ENCODE results near the gene ACRV1. TPM values are rescaled to one million over a fixed set of nuclear protein-coding genes. Genes with fewer than 3 reads are reported as not detected.
"Not testable (repeated sequence)": the region's sequence is repeated elsewhere in the genome, so short reads cannot be mapped to it uniquely, and the experiment has no call there.

The ACRV1 gene
- total and polyA plus RNA-seq, 4 donors = not detected

DNA sequence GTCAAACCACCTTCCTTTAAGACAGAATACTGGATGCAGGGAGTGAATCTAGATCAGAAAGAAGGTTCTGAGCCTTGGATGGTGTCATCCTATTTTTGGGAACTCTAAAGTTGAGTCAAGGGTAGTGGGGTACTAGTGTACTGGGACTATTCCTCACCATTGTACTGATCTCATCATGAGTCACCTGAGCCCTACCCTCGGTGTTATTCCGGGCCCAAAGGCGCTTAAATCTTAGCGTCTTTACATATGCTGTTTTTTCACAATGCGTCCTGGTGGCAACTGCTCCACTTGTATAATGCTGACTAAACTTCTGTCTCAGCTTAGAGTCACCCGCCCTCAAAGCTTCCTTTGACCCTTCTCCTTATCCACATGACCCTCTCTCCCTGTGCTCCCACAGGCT, 40.1 kb upstream of the ACRV1 start:
- peaks cover 0 to 4% (median 0%) of the 10 kb centered on the region in 3 donors for H3K27me3 ChIP-seq (ENCODE audit: control insufficient read depth in 3 of 3, insufficient read depth in 3 of 3, low read length in 2 of 3)
- no peak overlapping the region for H3K9ac ChIP-seq (ENCODE audit: insufficient read depth in 1 of 2, low read length in 2 of 2)
- H3K9me3 ChIP-seq (ENCODE audit: control insufficient read depth in 4 of 4, insufficient read depth in 3 of 4, low read length in 3 of 4) = no peaks in the 10 kb centered on the region
- H3K27ac ChIP-seq (ENCODE audit: low read depth in 1 of 2, low read length in 1 of 2) = no peak overlapping the region
- WGBS, 2 donors = 87 to 93% methylated on average over 6 of the region's 6 CpGs
- H3K4me1 ChIP-seq (ENCODE audit: control insufficient read depth in 5 of 5, insufficient read depth in 5 of 5, low read length in 5 of 5) = no peaks in the 10 kb centered on the region
- TF ChIP-seq, protein P1, sequence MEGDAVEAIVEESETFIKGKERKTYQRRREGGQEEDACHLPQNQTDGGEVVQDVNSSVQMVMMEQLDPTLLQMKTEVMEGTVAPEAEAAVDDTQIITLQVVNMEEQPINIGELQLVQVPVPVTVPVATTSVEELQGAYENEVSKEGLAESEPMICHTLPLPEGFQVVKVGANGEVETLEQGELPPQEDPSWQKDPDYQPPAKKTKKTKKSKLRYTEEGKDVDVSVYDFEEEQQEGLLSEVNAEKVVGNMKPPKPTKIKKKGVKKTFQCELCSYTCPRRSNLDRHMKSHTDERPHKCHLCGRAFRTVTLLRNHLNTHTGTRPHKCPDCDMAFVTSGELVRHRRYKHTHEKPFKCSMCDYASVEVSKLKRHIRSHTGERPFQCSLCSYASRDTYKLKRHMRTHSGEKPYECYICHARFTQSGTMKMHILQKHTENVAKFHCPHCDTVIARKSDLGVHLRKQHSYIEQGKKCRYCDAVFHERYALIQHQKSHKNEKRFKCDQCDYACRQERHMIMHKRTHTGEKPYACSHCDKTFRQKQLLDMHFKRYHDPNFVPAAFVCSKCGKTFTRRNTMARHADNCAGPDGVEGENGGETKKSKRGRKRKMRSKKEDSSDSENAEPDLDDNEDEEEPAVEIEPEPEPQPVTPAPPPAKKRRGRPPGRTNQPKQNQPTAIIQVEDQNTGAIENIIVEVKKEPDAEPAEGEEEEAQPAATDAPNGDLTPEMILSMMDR (IDR thresholded peaks at IDR 0.05; ENCODE audit: control extremely low read depth, extremely low read depth) = no peak
- no peaks in the 10 kb centered on the region for H3K36me3 ChIP-seq (ENCODE audit: control insufficient read depth in 4 of 4, insufficient read depth in 4 of 4, low read length in 4 of 4)
- no peak for DNase-seq
- no peak for ATAC-seq (ENCODE audit: insufficient read depth, low FRiP score)
- H3K4me3 ChIP-seq = no peak overlapping the region

- ATAC-seq (ENCODE audit: insufficient read depth, low FRiP score); H3K27me3 ChIP-seq (ENCODE audit: control insufficient read depth in 3 of 3, insufficient read depth in 3 of 3, low read length in 2 of 3); H3K27ac ChIP-seq (ENCODE audit: low read depth in 1 of 2, low read length in 1 of 2); H3K9me3 ChIP-seq (ENCODE audit: control insufficient read depth in 4 of 4, insufficient read depth in 3 of 4, low read length in 3 of 4); H3K9ac ChIP-seq (ENCODE audit: insufficient read depth in 1 of 2, low read length in 2 of 2); H3K4me3 ChIP-seq; H3K4me1 ChIP-seq (ENCODE audit: control insufficient read depth in 5 of 5, insufficient read depth in 5 of 5, low read length in 5 of 5); DNase-seq; H3K36me3 ChIP-seq (ENCODE audit: control insufficient read depth in 4 of 4, insufficient read depth in 4 of 4, low read length in 4 of 4): not testable (repeated sequence)
- 92 to 96% methylated on average over 17 to 24 of the region's 24 CpGs for WGBS, 2 donors
These were observed 24.0 kb upstream of the ACRV1 start for GRCh38 chr11:125704686-125705085.

- H3K9ac ChIP-seq (ENCODE audit: insufficient read depth in 1 of 2, low read length in 2 of 2) = no peak overlapping the region
- H3K36me3 ChIP-seq (ENCODE audit: control insufficient read depth in 4 of 4, insufficient read depth in 4 of 4, low read length in 4 of 4) = no peaks in the 10 kb centered on the region
- H3K27ac ChIP-seq (ENCODE audit: low read depth in 1 of 2, low read length in 1 of 2) = no peak overlapping the region
- TF ChIP-seq, protein P1 (IDR thresholded peaks at IDR 0.05; ENCODE audit: control extremely low read depth, extremely low read depth) = no peak
- WGBS, 2 donors = 53 to 60% methylated on average over 6 of the region's 6 CpGs
- H3K27me3 ChIP-seq (ENCODE audit: control insufficient read depth in 3 of 3, insufficient read depth in 3 of 3, low read length in 2 of 3) = no peaks in the 10 kb centered on the region
- H3K4me3 ChIP-seq = no peak overlapping the region
- ATAC-seq (ENCODE audit: insufficient read depth, low FRiP score) (no peak), DNase-seq (no peak)
- no peaks in the 10 kb centered on the region for H3K4me1 ChIP-seq (ENCODE audit: control insufficient read depth in 5 of 5, insufficient read depth in 5 of 5, low read length in 5 of 5)
- peaks cover 0 to 5% (median 0%) of the 10 kb centered on the region in 4 donors for H3K9me3 ChIP-seq (ENCODE audit: control insufficient read depth in 4 of 4, insufficient read depth in 3 of 4, low read length in 3 of 4)
These were observed 21.4 kb upstream of the ACRV1 start for GRCh38 chr11:125701858-125702621.

DNA sequence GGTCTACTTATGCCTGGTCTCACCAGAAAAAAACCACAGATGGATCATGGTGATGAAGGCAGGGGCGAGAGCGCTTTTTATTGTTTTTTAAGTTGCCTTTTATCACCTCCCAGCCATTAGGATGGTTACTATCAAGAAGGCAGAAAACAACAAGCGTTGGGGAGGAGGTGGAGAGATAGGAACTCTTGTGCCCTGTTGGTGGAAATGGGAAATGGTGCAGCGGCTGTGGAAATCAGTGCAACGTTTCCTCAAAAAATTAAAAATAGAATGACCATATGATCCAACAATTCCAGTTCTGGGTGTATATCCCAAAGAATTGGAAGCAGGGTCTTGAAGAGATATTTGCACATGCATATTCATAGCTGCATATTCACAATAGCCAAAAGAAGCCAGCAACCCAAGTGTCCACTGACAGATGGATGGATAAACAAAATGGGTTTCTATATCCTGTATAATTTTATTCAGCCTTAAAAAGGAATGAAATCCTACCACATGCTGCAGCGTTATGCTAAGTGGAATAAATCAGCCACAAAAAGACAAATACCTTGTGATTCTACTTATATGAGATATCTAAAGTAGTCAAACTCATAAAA, 20.5 kb upstream of the ACRV1 start:
- no peak overlapping the region for H3K9ac ChIP-seq (ENCODE audit: insufficient read depth in 1 of 2, low read length in 2 of 2)
- WGBS, 2 donors = 84 to 88% methylated on average over 6 of the region's 6 CpGs
- TF ChIP-seq, protein P1 (IDR thresholded peaks at IDR 0.05; ENCODE audit: control extremely low read depth, extremely low read depth) = no peak
- no peak overlapping the region for H3K27ac ChIP-seq (ENCODE audit: low read depth in 1 of 2, low read length in 1 of 2)
- no peaks in the 10 kb centered on the region for H3K27me3 ChIP-seq (ENCODE audit: control insufficient read depth in 3 of 3, insufficient read depth in 3 of 3, low read length in 2 of 3)
- H3K4me3 ChIP-seq = no peak overlapping the region
- peaks cover 0 to 5% (median 0%) of the 10 kb centered on the region in 4 donors for H3K9me3 ChIP-seq (ENCODE audit: control insufficient read depth in 4 of 4, insufficient read depth in 3 of 4, low read length in 3 of 4)
- ATAC-seq (ENCODE audit: insufficient read depth, low FRiP score) = no peak
- H3K36me3 ChIP-seq (ENCODE audit: control insufficient read depth in 4 of 4, insufficient read depth in 4 of 4, low read length in 4 of 4) = no peaks in the 10 kb centered on the region
- DNase-seq = no peak
- H3K4me1 ChIP-seq (ENCODE audit: control insufficient read depth in 5 of 5, insufficient read depth in 5 of 5, low read length in 5 of 5) = no peaks in the 10 kb centered on the region
